ENCODE results near the gene ADPRS. TPM values are rescaled to one million over a fixed set of nuclear protein-coding genes. Genes with fewer than 3 reads are reported as not detected.

ADPRS gene
- total and polyA plus RNA-seq, 7 donors: 20.5 to 56.4 (median 40.2) TPM

DNA sequence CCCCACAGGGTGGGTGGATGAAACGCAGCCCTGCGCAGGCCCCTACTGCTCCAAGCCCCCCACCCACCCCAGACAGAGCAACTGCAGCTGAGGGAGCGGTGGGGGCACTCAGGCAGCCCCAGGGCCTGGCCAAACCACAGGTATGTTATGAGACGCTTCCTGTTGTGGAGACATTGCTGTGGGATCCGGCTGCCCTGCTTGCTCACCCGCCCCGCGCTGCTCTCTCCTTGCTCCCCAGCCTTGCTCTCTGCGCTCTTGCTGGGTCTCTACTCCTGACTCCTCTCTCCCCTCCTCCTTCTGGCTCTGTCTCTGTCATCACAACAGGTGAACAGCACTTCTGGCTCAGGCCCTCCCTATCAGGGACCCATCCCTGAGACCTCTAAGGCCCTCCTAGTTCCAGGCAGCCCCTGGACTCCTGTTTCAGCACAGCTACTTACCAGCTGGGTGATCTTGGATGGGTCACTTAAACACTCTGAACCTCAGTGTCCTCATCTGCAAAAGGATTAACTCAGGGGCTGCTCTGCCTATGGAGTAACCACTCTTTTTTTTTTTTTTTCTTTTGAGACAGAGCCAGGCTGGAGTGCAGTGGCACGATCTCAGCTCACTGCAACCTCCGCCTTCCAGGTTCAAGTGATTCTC is 20.5 kb downstream of the ADPRS start:
- H3K27ac ChIP-seq: no peak overlapping the region
- WGBS, 3 donors: 86 to 91% (median 88%) methylated on average over 6 to 11 of the region's 11 CpGs
- ATAC-seq: peak in 1 of 4 donors; percentile 15
- no peak for DNase-seq
- no peaks in the 10 kb centered on the region for H3K27me3 ChIP-seq (ENCODE audit: insufficient read depth in 3 of 3, low read length in 2 of 3)
- intact Hi-C loops (cut with DNase I): no loop called here
- no peaks in the 10 kb centered on the region for H3K36me3 ChIP-seq (ENCODE audit: insufficient read depth in 1 of 2, low read depth in 1 of 2)
- TF ChIP-seq, protein P1, sequence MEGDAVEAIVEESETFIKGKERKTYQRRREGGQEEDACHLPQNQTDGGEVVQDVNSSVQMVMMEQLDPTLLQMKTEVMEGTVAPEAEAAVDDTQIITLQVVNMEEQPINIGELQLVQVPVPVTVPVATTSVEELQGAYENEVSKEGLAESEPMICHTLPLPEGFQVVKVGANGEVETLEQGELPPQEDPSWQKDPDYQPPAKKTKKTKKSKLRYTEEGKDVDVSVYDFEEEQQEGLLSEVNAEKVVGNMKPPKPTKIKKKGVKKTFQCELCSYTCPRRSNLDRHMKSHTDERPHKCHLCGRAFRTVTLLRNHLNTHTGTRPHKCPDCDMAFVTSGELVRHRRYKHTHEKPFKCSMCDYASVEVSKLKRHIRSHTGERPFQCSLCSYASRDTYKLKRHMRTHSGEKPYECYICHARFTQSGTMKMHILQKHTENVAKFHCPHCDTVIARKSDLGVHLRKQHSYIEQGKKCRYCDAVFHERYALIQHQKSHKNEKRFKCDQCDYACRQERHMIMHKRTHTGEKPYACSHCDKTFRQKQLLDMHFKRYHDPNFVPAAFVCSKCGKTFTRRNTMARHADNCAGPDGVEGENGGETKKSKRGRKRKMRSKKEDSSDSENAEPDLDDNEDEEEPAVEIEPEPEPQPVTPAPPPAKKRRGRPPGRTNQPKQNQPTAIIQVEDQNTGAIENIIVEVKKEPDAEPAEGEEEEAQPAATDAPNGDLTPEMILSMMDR (IDR thresholded peaks at IDR 0.05): no peak
- no peaks in the 10 kb centered on the region for H3K9me3 ChIP-seq
- no peak overlapping the region for H3K4me3 ChIP-seq
- no peaks in the 10 kb centered on the region for H3K4me1 ChIP-seq

DNA sequence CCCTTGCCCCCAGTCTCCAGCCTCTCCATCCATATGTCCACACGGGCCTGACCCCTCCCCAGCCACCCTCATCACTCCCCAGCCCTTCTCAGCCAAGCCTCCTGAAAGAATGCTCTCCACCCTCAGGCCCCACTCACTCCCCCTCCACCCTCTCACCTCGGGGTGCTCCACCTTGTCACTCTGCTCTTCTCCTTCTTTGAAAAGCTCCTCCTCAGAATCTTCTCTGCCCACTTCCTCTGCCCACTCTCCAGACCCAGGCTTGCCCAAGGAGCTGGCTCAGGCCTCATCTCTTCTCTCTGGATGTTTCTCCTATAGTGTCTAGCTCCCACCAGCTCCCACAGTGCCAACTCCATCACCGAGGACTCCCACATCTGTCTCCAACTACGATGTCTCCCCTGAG is 22.5 kb downstream of the ADPRS start:
- no peak for ATAC-seq
- intact Hi-C loops (cut with DNase I): no loop called here
- no peaks in the 10 kb centered on the region for H3K9me3 ChIP-seq
- no peaks in the 10 kb centered on the region for H3K36me3 ChIP-seq (ENCODE audit: insufficient read depth in 1 of 2, low read depth in 1 of 2)
- TF ChIP-seq, protein P1 (IDR thresholded peaks at IDR 0.05): no peak
- 47 to 66% (median 62%) methylated on average over 4 of the region's 4 CpGs for WGBS, 3 donors
- no peaks in the 10 kb centered on the region for H3K4me1 ChIP-seq
- no peaks in the 10 kb centered on the region for H3K27me3 ChIP-seq (ENCODE audit: insufficient read depth in 3 of 3, low read length in 2 of 3)
- no peak overlapping the region for H3K27ac ChIP-seq
- H3K4me3 ChIP-seq: no peak overlapping the region
- DNase-seq: no peak

DNA sequence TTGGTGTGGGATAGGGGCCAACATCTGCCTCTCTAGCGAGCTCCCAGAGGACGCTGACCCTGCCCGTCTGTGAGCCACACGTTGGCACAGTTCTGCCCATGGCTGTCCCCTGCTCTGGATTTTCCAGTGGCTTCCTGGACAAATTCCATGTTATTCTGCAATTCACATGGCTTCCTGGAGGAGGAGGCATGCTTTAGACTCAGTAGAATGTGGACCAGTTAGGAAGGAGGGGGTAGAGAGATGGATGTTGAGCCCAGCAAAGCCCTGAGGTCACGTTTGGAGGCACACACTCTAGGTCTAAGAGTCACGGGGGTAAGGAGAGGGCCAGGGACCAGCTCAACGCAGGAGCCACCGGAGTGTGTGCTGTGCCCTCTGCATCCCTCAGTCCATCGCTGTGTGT is 24.1 kb downstream of the ADPRS start:
- intact Hi-C loops (cut with DNase I): no loop called here
- TF ChIP-seq, protein P1 (IDR thresholded peaks at IDR 0.05): no peak
- DNase-seq (no peak), ATAC-seq (no peak)
- 61 to 75% (median 65%) methylated on average over 9 of the region's 9 CpGs for WGBS, 3 donors
- Histone ChIP-seq H3K27me3 (ENCODE audit: insufficient read depth in 3 of 3, low read length in 2 of 3) (no peaks in the 10 kb centered on the region), H3K36me3 (ENCODE audit: insufficient read depth in 1 of 2, low read depth in 1 of 2) (no peaks in the 10 kb centered on the region), H3K4me3 (no peak overlapping the region), H3K9me3 (no peaks in the 10 kb centered on the region), H3K27ac (no peak overlapping the region), H3K4me1 (no peaks in the 10 kb centered on the region)

DNA sequence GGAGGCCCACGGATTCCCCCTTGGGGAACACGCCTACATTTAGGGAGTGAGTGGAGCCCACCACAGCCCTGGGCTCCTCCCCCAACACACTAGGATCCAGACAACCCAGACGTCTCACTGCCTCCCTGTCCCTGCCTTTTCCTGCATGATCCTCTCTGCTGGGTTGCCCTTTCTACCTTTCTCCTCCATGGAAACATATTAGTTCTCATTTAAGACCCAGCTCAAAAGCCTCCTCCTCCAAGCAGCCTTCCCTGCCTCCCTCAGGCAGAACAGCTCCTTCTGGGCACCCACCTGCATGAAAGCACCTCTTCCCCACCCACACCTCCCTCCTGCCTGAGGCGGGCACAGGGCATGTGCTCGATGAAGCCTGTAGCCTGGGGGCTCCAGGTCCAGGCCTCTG is 25.7 kb downstream of the ADPRS start:
- Histone ChIP-seq H3K27me3 (ENCODE audit: insufficient read depth in 3 of 3, low read length in 2 of 3) (no peaks in the 10 kb centered on the region), H3K4me3 (no peak overlapping the region), H3K27ac (no peak overlapping the region), H3K4me1 (no peaks in the 10 kb centered on the region), H3K9me3 (no peaks in the 10 kb centered on the region), H3K36me3 (ENCODE audit: insufficient read depth in 1 of 2, low read depth in 1 of 2) (no peaks in the 10 kb centered on the region)
- intact Hi-C loops (cut with DNase I): no loop called here
- ATAC-seq: no peak
- DNase-seq: no peak
- TF ChIP-seq, protein P1 (IDR thresholded peaks at IDR 0.05): no peak
- 70 to 80% (median 72%) methylated on average over 5 of the region's 5 CpGs for WGBS, 3 donors

DNA sequence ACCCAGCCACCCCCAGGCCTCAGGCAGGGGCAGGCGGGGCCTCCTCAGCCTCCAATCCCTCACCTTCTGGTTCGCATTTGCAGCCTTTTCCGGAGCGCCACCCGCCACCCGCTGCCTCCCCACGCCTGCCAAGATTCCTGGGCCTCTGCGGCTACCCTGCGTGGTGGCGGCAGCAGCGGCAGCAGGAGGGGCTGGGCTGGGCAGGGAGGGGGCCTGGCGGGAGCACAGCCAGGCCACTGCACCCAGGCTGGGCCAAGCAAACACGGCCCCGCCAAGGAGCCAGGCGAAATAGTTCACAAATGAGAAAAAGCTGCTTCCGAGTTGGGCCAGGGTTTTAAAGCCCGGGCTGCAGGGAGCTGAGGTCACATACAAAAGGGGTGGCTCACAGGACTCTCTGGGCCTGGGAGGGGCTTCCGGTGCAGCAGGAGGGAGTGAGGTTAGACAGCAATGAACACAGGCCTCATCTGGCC is 26.5 kb downstream of the ADPRS start:
- Histone ChIP-seq H3K27ac (no peak overlapping the region), H3K36me3 (ENCODE audit: insufficient read depth in 1 of 2, low read depth in 1 of 2) (no peaks in the 10 kb centered on the region)

More for the DNA sequence above, 26.5 kb downstream of the ADPRS start:
- DNase-seq (peak in 1 of 2 donors; percentile 51), ATAC-seq (peak in 2 of 4 donors; percentile 19 to 30)
- WGBS, 3 donors: 44 to 52% (median 49%) methylated on average over 18 of the region's 18 CpGs
- intact Hi-C loops (cut with DNase I): no loop called here
- Histone ChIP-seq H3K4me3 (no peak overlapping the region), H3K27me3 (ENCODE audit: insufficient read depth in 3 of 3, low read length in 2 of 3) (no peaks in the 10 kb centered on the region), H3K9me3 (no peaks in the 10 kb centered on the region), H3K4me1 (no peaks in the 10 kb centered on the region)
- TF ChIP-seq, protein P1 (IDR thresholded peaks at IDR 0.05): no peak
